HepG2 (cell line): Measurements from ENCODE around the gene NOS1AP.

Source experiments
- ATAD3A ChIP-seq: sonication (generic); formaldehyde crosslinking; IDR thresholded peaks from 2 replicates; pipeline ENCODE4 v1.4.0; 2020; ENCODE audit warnings: missing genetic modification reagents
- CEBPB ChIP-seq: IDR thresholded peaks from 2 replicates; pipeline ENCODE4 v1.6.1; 2011; ENCODE audit warnings: low read depth, low read length, improper control_type of control experiment, borderline replicate concordance
- CTCF ChIP-seq: sonication (generic); formaldehyde crosslinking; IDR thresholded peaks from 2 replicates; pipeline ENCODE4 v1.5.0; 2020; ENCODE audit warnings: mild to moderate bottlenecking, missing genetic modification reagents, moderate library complexity
- FIP1L1 ChIP-seq: fragments of 200-400 bp; formaldehyde crosslinking; IDR thresholded peaks from 2 replicates; pipeline ENCODE4 v1.6.1; 2018; ENCODE audit warnings: low read depth, mild to moderate bottlenecking, low read length, moderate library complexity, borderline replicate concordance; ENCODE audit not compliant: insufficient read depth
- REST ChIP-seq, 2 experiments: IDR thresholded peaks; 2 replicates each; pipeline ENCODE4 v1.6.1; 2011 to 2012; ENCODE audit warnings: low read length in 2 of 2, borderline replicate concordance in 1 of 2, low read depth in 1 of 2, mild to moderate bottlenecking in 1 of 2, moderate library complexity in 1 of 2
- RFX3 ChIP-seq: IDR thresholded peaks from 2 replicates; pipeline ENCODE4 v1.6.1; 2016; ENCODE audit warnings: missing biosample characterization, missing genetic modification reagents
- YY1 ChIP-seq: IDR thresholded peaks from 2 replicates; pipeline ENCODE4 v1.6.1; 2011; ENCODE audit warnings: low read length, low read depth, moderate library complexity, mild to moderate bottlenecking; ENCODE audit not compliant: insufficient read depth, insufficient replicate concordance
- ZNF224 ChIP-seq: sonication (generic); formaldehyde crosslinking; IDR thresholded peaks from 2 replicates; pipeline ENCODE4 v1.5.0; 2020; ENCODE audit warnings: mild to moderate bottlenecking, missing genetic modification reagents
- ZNF598 ChIP-seq: sonication (generic); formaldehyde crosslinking; IDR thresholded peaks from 2 replicates; pipeline ENCODE4 v1.5.1; 2020; ENCODE audit warnings: mild to moderate bottlenecking, missing genetic modification reagents, borderline replicate concordance

- TF ChIP-seq CEBPB (no peak), YY1 (no peak), ZNF598 (CRISPR knock-in tag) (no peak), ATAD3A (CRISPR knock-in tag) (no peak), ZNF224 (CRISPR knock-in tag) (no peak), FIP1L1 (no peak), RFX3 (CRISPR knock-in tag) (no peak), REST (IDR thresholded peaks at IDR 0.05; ENCODE audit: borderline replicate concordance in 1 of 2, low read depth in 1 of 2, low read length in 2 of 2) (no peak), CTCF (CRISPR knock-in tag) (no peak)
Measured at GRCh38 chr1:162080472-162081015, 11.1 kb downstream of the NOS1AP start.
